ENCODE measurements around the gene MGME1. TPM values are rescaled to one million over a fixed set of nuclear protein-coding genes. Genes with fewer than 3 reads are reported as not detected.
"Not testable (repeated sequence)": the region's sequence is repeated elsewhere in the genome, so short reads cannot be mapped to it uniquely, and the experiment has no call there.

The MGME1 gene
- total RNA-seq, 4 donors from 2014 or later, result 16.1 to 38.0 (median 19.0) TPM

DNA sequence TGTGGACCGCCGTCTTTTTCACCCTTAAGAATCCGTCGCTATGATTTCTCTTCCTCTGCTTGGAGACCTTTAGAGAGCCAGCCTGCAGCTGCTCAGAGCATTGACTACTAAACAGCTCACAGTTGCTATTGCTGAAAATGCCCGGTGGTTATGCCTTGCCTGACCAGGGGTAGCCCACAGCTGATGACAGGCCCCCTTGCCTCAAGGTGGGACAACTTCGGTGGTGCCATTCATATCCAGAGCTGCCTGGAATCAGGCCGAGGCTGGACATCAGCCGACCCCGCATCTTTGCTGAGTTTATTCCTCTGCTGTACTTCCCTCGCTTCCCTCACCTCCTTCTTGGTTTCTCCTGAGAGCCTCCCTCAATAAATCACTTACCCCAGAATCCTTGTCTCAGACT is 49.3 kb downstream of the MGME1 start:
- Histone ChIP-seq H3K27ac (no peak overlapping the region), H3K4me3 (no peak overlapping the region), H3K36me3 (peaks cover 0 to 6% (median 0%) of the 10 kb centered on the region in 3 donors), H3K27me3 (no peaks in the 10 kb centered on the region), H3K9me3 (no peaks in the 10 kb centered on the region), H3K4me1 (no peaks in the 10 kb centered on the region)
- no peak for DNase-seq
- TF ChIP-seq, protein P1, sequence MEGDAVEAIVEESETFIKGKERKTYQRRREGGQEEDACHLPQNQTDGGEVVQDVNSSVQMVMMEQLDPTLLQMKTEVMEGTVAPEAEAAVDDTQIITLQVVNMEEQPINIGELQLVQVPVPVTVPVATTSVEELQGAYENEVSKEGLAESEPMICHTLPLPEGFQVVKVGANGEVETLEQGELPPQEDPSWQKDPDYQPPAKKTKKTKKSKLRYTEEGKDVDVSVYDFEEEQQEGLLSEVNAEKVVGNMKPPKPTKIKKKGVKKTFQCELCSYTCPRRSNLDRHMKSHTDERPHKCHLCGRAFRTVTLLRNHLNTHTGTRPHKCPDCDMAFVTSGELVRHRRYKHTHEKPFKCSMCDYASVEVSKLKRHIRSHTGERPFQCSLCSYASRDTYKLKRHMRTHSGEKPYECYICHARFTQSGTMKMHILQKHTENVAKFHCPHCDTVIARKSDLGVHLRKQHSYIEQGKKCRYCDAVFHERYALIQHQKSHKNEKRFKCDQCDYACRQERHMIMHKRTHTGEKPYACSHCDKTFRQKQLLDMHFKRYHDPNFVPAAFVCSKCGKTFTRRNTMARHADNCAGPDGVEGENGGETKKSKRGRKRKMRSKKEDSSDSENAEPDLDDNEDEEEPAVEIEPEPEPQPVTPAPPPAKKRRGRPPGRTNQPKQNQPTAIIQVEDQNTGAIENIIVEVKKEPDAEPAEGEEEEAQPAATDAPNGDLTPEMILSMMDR (IDR thresholded peaks at IDR 0.05), result no peak
- no peak for TF ChIP-seq POLR2A (IDR thresholded peaks at IDR 0.05)

DNA sequence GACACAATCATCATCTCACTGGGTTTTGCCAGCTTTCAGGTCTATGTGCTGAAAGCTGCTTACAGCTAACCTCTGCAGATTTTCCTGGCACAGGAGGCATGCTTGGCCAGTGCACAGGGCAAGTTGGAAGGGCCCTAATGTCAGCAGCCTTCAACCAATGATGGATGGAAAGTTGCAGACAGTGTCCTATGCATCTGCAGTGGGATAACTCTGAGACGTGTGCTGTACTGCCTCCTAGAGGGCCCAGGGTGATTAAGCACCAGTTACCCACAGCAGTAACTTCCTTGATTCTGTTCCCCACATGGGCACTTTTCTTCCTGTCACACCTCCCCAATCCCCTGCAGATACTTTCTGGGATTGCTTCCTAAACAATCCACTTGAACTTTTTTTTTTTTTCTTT is 50.2 kb downstream of the MGME1 start:
- TF ChIP-seq POLR2A (IDR thresholded peaks at IDR 0.05), result no peak
- TF ChIP-seq, protein P1 (IDR thresholded peaks at IDR 0.05), result peak in 4 of 6 experiments; percentile 31 to 44 (median 36)
- no peak for DNase-seq

DNA sequence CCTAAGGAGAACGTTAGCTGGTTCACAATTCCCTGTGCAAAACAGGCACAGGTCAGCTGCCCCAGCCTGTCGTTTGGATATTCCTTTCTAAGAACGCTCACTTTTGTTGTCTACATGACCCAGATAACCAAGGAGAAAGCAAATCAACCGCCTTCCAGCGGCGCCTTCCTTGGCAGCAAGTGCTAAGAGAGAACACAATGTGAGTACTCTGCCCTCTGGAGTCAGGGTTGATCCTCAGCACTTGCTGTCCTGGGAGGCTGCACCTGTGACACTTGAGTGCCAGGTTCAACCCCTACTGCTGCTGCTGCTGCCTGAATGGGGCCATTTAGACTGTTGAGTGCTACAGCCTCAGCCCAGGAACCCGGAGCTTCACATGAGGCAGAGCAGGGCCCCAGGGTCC is 52.1 kb downstream of the MGME1 start:
- Histone ChIP-seq H3K27me3 (no peaks in the 10 kb centered on the region), H3K9me3 (no peaks in the 10 kb centered on the region), H3K4me3 (no peak overlapping the region), H3K27ac (no peak overlapping the region), H3K4me1 (no peaks in the 10 kb centered on the region), H3K36me3 (peaks cover 0 to 19% (median 0%) of the 10 kb centered on the region in 3 donors)
- no peak for TF ChIP-seq POLR2A (IDR thresholded peaks at IDR 0.05)
- TF ChIP-seq, protein P1 (IDR thresholded peaks at IDR 0.05), result no peak
- no peak for DNase-seq

More for the DNA sequence above, 50.2 kb downstream of the MGME1 start:
- Histone ChIP-seq H3K4me1 (no peaks in the 10 kb centered on the region), H3K4me3 (no peak overlapping the region), H3K27ac (no peak overlapping the region), H3K27me3 (no peaks in the 10 kb centered on the region), H3K9me3 (no peaks in the 10 kb centered on the region), H3K36me3 (peaks cover 0 to 13% (median 0%) of the 10 kb centered on the region in 3 donors)

DNA sequence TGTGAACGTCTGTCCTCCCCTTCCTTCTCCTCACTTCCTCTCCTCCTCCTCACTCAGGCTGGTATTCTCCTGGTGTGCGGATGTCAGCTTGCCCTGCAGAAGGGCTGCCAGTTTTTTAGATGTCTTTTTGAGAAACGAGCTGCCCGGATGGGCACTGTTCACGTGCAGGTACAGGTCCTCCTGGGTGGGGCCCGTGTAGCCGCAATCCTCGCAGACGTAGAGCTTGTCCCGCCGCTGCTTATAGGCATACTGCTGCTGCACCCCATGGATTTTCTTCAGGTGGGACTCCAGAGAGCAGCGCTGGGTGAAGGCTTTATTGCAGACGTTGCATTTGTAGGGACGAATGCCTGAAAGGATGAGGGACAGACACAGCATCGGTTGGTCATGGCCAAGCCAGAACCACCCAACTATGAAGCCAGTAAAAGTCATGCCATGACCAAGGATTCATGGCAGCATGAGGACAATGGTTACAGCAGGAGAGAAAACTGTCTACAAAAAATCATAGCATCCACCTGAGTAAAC is 55.8 kb downstream of the MGME1 start:
- Histone ChIP-seq H3K36me3 (peaks cover 0 to 19% (median 0%) of the 10 kb centered on the region in 3 donors), H3K4me1 (no peaks in the 10 kb centered on the region), H3K27ac (no peak overlapping the region), H3K4me3 (no peak overlapping the region), H3K27me3 (no peaks in the 10 kb centered on the region), H3K9me3 (no peaks in the 10 kb centered on the region)
- DNase-seq, result no peak
- no peak for TF ChIP-seq POLR2A (IDR thresholded peaks at IDR 0.05)
- TF ChIP-seq, protein P1 (IDR thresholded peaks at IDR 0.05), result no peak

DNA sequence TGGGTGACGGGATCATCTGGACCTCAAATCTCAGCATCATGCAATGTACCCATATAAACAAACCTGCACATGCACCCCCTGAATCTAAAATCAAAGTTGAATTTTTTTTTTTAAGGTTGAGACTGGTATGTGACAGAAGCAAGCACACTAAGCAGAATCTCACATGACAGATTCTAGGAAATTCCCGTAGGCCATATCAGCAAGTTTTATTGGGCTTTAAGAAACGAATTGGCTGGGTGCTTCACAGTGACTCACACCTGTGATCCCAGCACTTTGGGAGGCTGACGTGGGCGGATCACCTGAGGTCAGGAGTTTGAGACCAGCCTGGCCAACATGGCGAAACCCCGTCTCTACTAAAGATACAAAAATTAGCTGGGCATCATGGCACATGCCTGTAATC is 58.2 kb downstream of the MGME1 start:
- not testable (repeated sequence) for H3K27me3 ChIP-seq, H3K9me3 ChIP-seq, H3K4me3 ChIP-seq, DNase-seq, H3K4me1 ChIP-seq, H3K27ac ChIP-seq
- H3K36me3 ChIP-seq, result peaks cover 0 to 19% (median 0%) of the 10 kb centered on the region in 3 donors

DNA sequence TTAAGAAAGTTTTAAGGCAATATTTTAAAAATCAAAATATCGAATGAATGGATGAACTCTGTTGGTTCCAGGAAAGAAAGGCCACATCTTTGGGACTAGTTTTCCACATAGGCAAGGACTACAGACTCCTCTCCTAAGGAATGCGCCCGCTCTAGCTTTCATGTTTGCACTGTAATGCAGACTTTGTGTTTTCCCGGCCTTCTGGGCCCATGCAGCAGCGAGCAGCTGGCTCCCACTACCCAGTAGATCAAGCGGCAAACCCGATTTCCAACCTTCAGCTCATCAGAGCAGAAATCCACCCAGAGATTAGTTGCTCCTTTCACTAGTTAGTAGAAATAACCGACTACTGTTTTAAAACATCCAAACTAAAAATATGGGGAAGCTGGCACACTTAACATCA is 61.2 kb downstream of the MGME1 start:
- H3K27me3 ChIP-seq, result no peaks in the 10 kb centered on the region
- H3K27ac ChIP-seq, result no peak overlapping the region
- no peak overlapping the region for H3K4me3 ChIP-seq
- no peaks in the 10 kb centered on the region for H3K36me3 ChIP-seq
- H3K4me1 ChIP-seq, result peaks cover 0 to 29% (median 3%) of the 10 kb centered on the region in 4 donors
- TF ChIP-seq POLR2A (IDR thresholded peaks at IDR 0.05), result no peak
- TF ChIP-seq, protein P1 (IDR thresholded peaks at IDR 0.05), result no peak
- H3K9me3 ChIP-seq, result no peaks in the 10 kb centered on the region
- no peak for DNase-seq

Data from Peyer's patch (tissue), 4 donors.